Epithelial cell of esophagus (primary cell): ENCODE data around the gene UBL3.

Experiments used
- DNase-seq: peaks from one replicate; pipeline ENCODE4 v3.0.0; 2010; ENCODE audit warnings: low read depth
- H3K4me3 ChIP-seq: 2 replicates; pipeline ENCODE4 v1.5.1; 2011; ENCODE audit warnings: mild to moderate bottlenecking, low read length, control low read depth
- TF ChIP-seq, protein P1 (sequence below): IDR thresholded peaks from 2 replicates; pipeline ENCODE4 v1.5.1; 2011; ENCODE audit warnings: low read depth, mild to moderate bottlenecking, low read length, control low read depth, inconsistent platforms; ENCODE audit not compliant: insufficient read depth; ENCODE audit errors: missing control alignments

The UBL3 gene

DNA sequence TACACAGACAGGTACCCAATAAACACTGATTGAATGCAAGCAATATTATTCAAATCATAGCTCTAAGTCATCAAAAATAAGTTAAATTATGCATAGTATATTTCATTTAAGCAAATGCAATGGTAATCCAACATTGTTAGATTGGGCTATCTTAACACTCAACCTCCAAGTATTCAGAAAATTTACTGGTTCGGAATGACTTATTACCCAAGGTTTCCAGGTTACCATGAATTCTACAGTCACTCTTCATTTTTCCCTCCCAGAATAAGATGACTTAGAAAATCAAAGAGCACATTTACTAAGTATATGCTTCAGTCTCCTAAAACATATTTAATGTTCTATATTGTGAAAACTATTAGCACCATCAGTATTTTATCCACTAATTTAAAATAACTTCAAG, 6.0 kb downstream of the UBL3 start:
- no peak for DNase-seq
- TF ChIP-seq, protein P1, sequence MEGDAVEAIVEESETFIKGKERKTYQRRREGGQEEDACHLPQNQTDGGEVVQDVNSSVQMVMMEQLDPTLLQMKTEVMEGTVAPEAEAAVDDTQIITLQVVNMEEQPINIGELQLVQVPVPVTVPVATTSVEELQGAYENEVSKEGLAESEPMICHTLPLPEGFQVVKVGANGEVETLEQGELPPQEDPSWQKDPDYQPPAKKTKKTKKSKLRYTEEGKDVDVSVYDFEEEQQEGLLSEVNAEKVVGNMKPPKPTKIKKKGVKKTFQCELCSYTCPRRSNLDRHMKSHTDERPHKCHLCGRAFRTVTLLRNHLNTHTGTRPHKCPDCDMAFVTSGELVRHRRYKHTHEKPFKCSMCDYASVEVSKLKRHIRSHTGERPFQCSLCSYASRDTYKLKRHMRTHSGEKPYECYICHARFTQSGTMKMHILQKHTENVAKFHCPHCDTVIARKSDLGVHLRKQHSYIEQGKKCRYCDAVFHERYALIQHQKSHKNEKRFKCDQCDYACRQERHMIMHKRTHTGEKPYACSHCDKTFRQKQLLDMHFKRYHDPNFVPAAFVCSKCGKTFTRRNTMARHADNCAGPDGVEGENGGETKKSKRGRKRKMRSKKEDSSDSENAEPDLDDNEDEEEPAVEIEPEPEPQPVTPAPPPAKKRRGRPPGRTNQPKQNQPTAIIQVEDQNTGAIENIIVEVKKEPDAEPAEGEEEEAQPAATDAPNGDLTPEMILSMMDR = no peak
- H3K4me3 ChIP-seq = no peak overlapping the region

DNA sequence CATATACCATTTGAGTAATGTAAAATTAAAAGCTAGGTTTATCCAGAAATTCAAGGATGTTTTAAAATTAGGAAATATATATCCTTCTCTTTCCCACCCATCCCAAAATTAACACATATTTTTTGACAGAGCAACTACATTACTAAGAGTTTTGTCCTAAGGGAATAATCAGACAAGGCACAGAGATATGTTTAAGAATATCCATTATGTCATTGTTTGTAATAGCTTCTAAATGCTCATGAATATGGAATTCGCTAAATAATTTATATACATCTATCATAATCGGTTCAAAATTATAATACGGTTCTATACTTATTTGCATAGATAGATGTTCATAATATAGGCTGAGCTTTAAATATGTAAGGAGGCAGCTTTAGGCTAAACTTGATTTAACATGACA, 9.8 kb downstream of the UBL3 start:
- H3K4me3 ChIP-seq = no peak overlapping the region
- no peak for DNase-seq
- TF ChIP-seq, protein P1 = no peak

GRCh38 chr13:29835280-29836061, 14.9 kb downstream of the UBL3 start:
- no peak overlapping the region for H3K4me3 ChIP-seq
- DNase-seq = no peak
- TF ChIP-seq, protein P1 = no peak

DNA sequence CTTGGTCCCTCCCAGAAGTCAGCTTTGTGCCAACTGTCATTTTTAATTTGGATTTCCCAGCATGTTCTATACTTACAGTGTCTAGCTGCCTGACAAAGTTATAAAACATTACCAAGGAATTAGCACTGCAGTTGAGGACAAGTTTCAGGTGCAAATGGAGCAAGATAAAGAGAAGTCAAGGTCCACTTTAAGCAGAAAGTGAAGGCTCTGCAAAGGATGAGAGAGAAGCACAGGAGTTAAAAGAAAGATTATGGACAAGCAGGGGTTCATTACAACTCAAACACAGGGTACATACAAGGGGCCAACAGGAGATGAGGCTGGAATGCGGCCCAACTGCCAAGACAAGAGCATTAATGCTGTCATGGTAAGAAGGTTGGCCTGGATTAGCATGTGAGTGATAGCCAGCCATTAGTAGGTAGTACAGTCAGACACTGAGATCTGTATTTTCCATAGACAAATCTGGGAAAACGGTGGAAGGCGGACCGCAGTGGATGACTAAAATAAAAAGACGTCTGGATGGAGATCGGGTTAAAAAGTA, 17.6 kb downstream of the UBL3 start:
- TF ChIP-seq, protein P1 = no peak
- H3K4me3 ChIP-seq = no peak overlapping the region
- DNase-seq = no peak

DNA sequence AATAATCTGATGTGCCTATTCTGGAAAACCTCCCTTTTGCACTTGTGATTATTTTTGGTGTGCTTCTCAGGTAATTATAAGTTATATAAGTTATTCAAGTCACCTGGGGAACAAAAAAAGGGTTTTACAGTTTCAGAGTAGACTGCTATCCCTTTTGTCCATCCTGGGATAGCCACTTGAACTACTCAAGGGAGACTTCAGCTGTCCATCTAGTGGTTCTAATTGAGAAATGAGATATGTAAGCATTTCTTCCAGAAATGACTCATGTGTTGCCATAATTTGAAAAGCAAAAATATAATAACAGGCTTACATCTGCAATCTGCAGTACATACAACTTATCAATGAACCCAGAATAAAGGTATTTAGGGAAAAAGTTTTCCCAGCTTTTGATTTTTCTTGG, 20.4 kb downstream of the UBL3 start:
- H3K4me3 ChIP-seq = no peak overlapping the region
- TF ChIP-seq, protein P1 = no peak
- peak; percentile 10 for DNase-seq

- no peak overlapping the region for H3K4me3 ChIP-seq
- DNase-seq = no peak
- TF ChIP-seq, protein P1 = no peak
Observed at GRCh38 chr13:29819143-29819542, 31.3 kb downstream of the UBL3 start.

DNA sequence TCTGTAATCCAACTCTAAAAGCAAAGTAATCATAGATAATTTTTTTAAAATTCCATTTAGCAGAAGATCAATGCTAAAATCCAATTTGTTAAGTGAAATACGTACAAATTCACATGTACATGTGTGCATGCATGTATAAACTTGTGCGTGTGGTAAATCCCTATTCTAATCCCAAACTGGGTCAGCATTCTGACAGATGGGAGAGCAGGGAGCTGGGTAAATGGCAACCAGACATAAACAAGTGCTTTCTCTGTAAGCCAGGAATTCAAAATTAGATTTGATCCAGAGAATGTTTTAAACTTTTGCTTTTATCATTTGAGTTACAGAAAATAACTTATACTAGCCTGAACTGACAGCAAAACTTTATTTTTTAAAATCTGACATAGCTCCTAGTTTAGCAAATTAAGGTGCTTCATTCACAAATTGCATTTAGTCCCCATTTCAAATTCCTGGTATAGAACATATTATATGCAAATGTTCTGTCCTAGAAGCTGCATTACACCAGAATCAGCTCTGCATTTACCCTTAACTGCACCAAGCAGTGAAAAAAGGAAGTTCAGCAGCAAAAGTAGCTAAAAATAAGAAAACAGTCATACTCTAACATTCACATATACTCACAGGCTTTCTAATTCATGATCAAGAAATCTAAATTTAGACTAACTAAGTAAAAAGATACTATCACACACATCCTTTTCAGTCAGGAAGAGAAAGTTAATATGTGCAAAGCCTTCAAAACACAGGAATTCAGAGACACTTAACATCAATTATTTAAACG, 32.6 kb downstream of the UBL3 start:
- no peak overlapping the region for H3K4me3 ChIP-seq
- DNase-seq = no peak
- TF ChIP-seq, protein P1 = no peak
